Measurements from ENCODE around the gene USP6NL.
"Not testable (repeated sequence)": the region's sequence is repeated elsewhere in the genome, so short reads cannot be mapped to it uniquely, and the experiment has no call there.

USP6NL gene

GRCh38 chr10:11437391-11438142 lies 173.9 kb downstream of the USP6NL start:
- no peak overlapping the region for H3K4me3 ChIP-seq (ENCODE audit: low read length)
- DNase-seq (ENCODE audit: low read depth): no peak
- TF ChIP-seq CTCF (IDR thresholded peaks at IDR 0.05; ENCODE audit: insufficient read depth, low read depth, low read length, missing control alignments): no peak

GRCh38 chr10:11436445-11436844 lies 175.0 kb downstream of the USP6NL start:
- not testable (repeated sequence) for DNase-seq (ENCODE audit: low read depth); H3K4me3 ChIP-seq (ENCODE audit: low read length)

DNA sequence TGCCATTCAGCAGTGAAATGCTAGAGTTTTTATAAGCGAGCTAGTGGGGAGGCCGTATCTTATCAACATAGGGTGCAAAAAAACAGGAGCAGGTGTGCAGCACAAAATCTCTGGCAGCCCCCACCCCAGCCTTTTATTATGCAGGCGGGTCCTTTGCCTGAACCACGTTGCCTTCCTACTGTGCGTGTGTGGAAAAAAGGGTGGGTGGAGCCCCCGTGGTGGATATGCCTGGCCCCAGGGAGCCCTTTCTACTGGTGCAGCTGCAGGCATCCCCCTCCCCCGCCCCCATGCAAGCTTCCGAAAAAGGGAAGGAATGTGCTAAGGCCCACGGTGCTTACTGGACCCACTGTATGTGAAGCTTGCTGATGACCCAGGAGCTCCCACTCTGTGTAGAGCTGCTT lies 175.9 kb downstream of the USP6NL start:
- no peak for TF ChIP-seq CTCF (IDR thresholded peaks at IDR 0.05; ENCODE audit: insufficient read depth, low read depth, low read length, missing control alignments)
- H3K4me3 ChIP-seq (ENCODE audit: low read length): no peak overlapping the region
- DNase-seq (ENCODE audit: low read depth): no peak

DNA sequence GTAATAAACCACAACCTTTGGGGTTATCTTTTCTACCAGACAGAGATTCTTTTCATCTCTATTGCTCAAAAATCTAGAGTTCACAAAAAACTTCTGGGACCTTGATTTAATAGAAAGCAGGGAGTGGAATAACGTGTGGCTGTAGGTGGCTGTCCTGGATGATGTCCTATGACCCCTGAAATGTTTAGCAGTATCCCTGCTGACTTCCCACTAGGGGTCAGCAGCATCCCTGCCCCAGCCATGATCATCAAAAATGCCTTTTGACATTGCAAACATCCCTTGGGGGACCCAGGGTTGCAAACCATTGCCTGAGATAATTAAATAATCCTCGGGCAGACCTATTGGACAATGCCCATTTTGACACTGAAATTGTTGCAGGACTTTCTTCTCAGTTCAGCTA lies 177.1 kb downstream of the USP6NL start:
- TF ChIP-seq CTCF (IDR thresholded peaks at IDR 0.05; ENCODE audit: insufficient read depth, low read depth, low read length, missing control alignments): no peak
- no peak overlapping the region for H3K4me3 ChIP-seq (ENCODE audit: low read length)
- DNase-seq (ENCODE audit: low read depth): no peak

GRCh38 chr10:11433657-11434056 lies 177.8 kb downstream of the USP6NL start:
- no peak overlapping the region for H3K4me3 ChIP-seq (ENCODE audit: low read length)
- no peak for TF ChIP-seq CTCF (IDR thresholded peaks at IDR 0.05; ENCODE audit: insufficient read depth, low read depth, low read length, missing control alignments)
- DNase-seq (ENCODE audit: low read depth): no peak

DNA sequence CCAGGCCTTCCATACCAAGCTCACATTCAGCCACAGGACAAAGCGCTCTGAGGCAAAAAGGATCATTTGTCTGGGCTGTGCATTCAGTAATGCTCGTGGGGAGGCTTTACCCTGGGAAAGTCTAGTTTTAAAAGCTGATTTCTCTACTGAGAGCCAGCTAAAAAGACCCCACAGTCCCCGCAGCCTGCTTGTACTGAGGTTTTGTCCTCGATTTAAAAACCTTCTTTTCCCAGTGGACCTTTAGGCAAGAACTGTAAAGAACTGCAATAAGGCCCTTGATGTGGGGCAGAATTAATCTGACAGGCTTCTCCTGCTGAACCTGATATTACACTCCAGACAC lies 180.3 kb downstream of the USP6NL start:
- TF ChIP-seq CTCF (IDR thresholded peaks at IDR 0.05; ENCODE audit: insufficient read depth, low read depth, low read length, missing control alignments): no peak
- no peak overlapping the region for H3K4me3 ChIP-seq (ENCODE audit: low read length)
- DNase-seq (ENCODE audit: low read depth): no peak

DNA sequence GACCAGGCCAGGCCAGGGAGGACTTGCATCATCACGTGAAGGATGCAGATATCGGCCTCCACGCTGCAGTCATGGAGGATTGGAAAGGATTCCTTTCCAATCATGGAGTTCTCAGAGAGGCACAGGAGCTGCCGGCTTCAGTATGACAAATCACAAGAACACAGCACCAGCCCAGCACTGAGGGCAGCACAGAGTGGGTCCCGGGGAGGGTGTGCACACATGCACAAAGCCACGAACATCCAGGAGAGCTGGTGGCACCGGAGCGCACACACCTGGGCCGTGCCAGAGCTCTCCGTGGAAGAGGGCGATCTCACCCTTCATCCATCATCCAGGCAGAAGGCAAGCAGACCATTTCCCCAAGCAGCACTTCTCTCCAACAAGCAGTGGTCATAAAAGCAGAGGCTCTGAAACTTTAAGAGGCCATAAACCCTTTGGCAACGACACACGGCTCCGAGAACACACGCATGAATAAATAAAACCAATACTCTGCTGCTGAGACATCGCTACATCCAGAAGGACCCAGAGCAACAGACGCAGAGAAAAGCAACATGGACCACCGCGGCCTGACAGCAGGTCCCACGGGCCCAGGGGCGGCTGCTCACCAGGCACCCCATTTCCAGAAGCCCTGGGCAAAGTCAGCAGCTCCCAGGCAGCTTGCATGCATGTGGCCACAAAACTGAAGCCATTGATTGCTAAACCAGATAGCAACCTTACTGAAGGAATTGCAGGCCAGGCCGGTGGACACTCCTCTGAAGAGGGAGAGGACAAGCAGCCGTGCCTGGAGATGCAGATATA lies 180.8 kb downstream of the USP6NL start:
- DNase-seq (ENCODE audit: low read depth): no peak
- TF ChIP-seq CTCF (IDR thresholded peaks at IDR 0.05; ENCODE audit: insufficient read depth, low read depth, low read length, missing control alignments): no peak
- H3K4me3 ChIP-seq (ENCODE audit: low read length): no peak overlapping the region

Measured in epithelial cell of esophagus (primary cell).